H9 (cell line): Measurements from ENCODE around the gene SLC16A6. TPM values are rescaled to one million over a fixed set of nuclear protein-coding genes. Genes with fewer than 3 reads are reported as not detected.

ENCODE experiments used
- DNase-seq: peaks from one replicate; pipeline ENCODE4 v3.0.0-alpha.2; 2017
- H2AFZ ChIP-seq: one replicate; pipeline ENCODE4 v1.6.1; 2013; ENCODE audit warnings: mild to moderate bottlenecking, low read length, control low read depth, moderate library complexity
- H2AK5ac ChIP-seq: 2 replicates; pipeline ENCODE4 v1.6.1; 2013; ENCODE audit warnings: low read length, control low read depth, mixed read lengths; ENCODE audit not compliant: insufficient read length
- H2BK120ac ChIP-seq: one replicate; pipeline ENCODE4 v1.6.1; 2013; ENCODE audit warnings: low read depth, mild to moderate bottlenecking, low read length, control low read depth, inconsistent platforms; ENCODE audit not compliant: poor library complexity, severe bottlenecking
- H2BK12ac ChIP-seq: 2 replicates; pipeline ENCODE4 v1.6.1; 2013; ENCODE audit warnings: low read length, control low read depth, mixed read lengths, low read depth; ENCODE audit not compliant: insufficient read length
- H2BK15ac ChIP-seq: 2 replicates; pipeline ENCODE4 v1.6.1; 2013; ENCODE audit warnings: low read depth, low read length, control low read depth
- H2BK20ac ChIP-seq: one replicate; pipeline ENCODE4 v1.6.1; 2013; ENCODE audit warnings: low read depth, mild to moderate bottlenecking, low read length, control low read depth, inconsistent platforms; ENCODE audit not compliant: poor library complexity, severe bottlenecking
- H2BK5ac ChIP-seq: 2 replicates; pipeline ENCODE4 v1.6.1; 2013; ENCODE audit warnings: low read length, control low read depth, mixed read lengths; ENCODE audit not compliant: insufficient read length
- H3K14ac ChIP-seq: 2 replicates; pipeline ENCODE4 v1.6.1; 2013; ENCODE audit warnings: low read length, control low read depth; ENCODE audit not compliant: insufficient read depth
- H3K18ac ChIP-seq: 2 replicates; pipeline ENCODE4 v1.6.1; 2013; ENCODE audit warnings: low read depth, mild to moderate bottlenecking, mixed read lengths, low read length, control low read depth; ENCODE audit not compliant: insufficient read length
- H3K23ac ChIP-seq: 2 replicates; pipeline ENCODE4 v1.6.1; 2013; ENCODE audit warnings: low read length, control low read depth, mixed read lengths, low read depth; ENCODE audit not compliant: insufficient read length
- H3K23me2 ChIP-seq: 2 replicates; pipeline ENCODE4 v1.6.1; 2013; ENCODE audit warnings: low read depth, mild to moderate bottlenecking, mixed read lengths, low read length, control low read depth; ENCODE audit not compliant: insufficient read length, poor library complexity, severe bottlenecking
- H3K27ac ChIP-seq: 2 replicates; pipeline ENCODE4 v1.5.1; 2013; ENCODE audit warnings: low read length, control low read depth, mixed read lengths, low read depth; ENCODE audit not compliant: insufficient read length
- H3K27me3 ChIP-seq: 2 replicates; pipeline ENCODE4 v1.6.1; 2013; ENCODE audit warnings: low read length, control low read depth, inconsistent platforms; ENCODE audit not compliant: insufficient read depth
- H3K4ac ChIP-seq: 2 replicates; pipeline ENCODE4 v1.6.1; 2013; ENCODE audit warnings: low read depth, mild to moderate bottlenecking, control low read depth, inconsistent platforms, low read length, moderate library complexity
- H3K4me1 ChIP-seq: 2 replicates; pipeline ENCODE4 v1.6.1; 2013; ENCODE audit warnings: low read length, control low read depth, inconsistent platforms; ENCODE audit not compliant: insufficient read depth
- H3K4me2 ChIP-seq: 2 replicates; pipeline ENCODE4 v1.6.1; 2013; ENCODE audit warnings: low read length, control low read depth, mixed read lengths; ENCODE audit not compliant: insufficient read length, insufficient read depth
- H3K56ac ChIP-seq: 2 replicates; pipeline ENCODE4 v1.6.1; 2013; ENCODE audit warnings: low read depth, mild to moderate bottlenecking, mixed read lengths, low read length, control low read depth; ENCODE audit not compliant: insufficient read length
- H3K79me1 ChIP-seq: 2 replicates; pipeline ENCODE4 v1.6.1; 2013; ENCODE audit warnings: low read depth, mild to moderate bottlenecking, moderate library complexity, low read length, control low read depth, inconsistent platforms; ENCODE audit not compliant: insufficient read depth, poor library complexity, severe bottlenecking
- H3K79me2 ChIP-seq: 2 replicates; pipeline ENCODE4 v1.6.1; 2013; ENCODE audit warnings: low read length, control low read depth, inconsistent platforms; ENCODE audit not compliant: insufficient read depth
- H3K9ac ChIP-seq: 2 replicates; pipeline ENCODE4 v1.6.1; 2013; ENCODE audit warnings: low read length, control low read depth, mixed read lengths; ENCODE audit not compliant: insufficient read length; ENCODE audit errors: extremely low read depth
- H3K9me3 ChIP-seq: one replicate; pipeline ENCODE4 v1.6.1; 2013; ENCODE audit warnings: low read depth, low read length, inconsistent platforms; ENCODE audit not compliant: control insufficient read depth
- H3T11ph ChIP-seq: one replicate; pipeline ENCODE4 v1.6.1; 2013; ENCODE audit warnings: mild to moderate bottlenecking, low read length, control low read depth, inconsistent platforms
- H4K20me1 ChIP-seq: one replicate; pipeline ENCODE4 v1.6.1; 2013; ENCODE audit not compliant: control insufficient read depth, insufficient read length, insufficient read depth
- H4K5ac ChIP-seq: 2 replicates; pipeline ENCODE4 v1.6.1; 2013; ENCODE audit warnings: low read depth, mild to moderate bottlenecking, mixed read lengths, low read length, control low read depth; ENCODE audit not compliant: insufficient read length
- H4K8ac ChIP-seq: replicated peaks from 2 replicates; pipeline ENCODE4 v1.6.1; 2013; ENCODE audit warnings: low read length, control low read depth, mixed read lengths, low read depth; ENCODE audit not compliant: insufficient read length
- H4K91ac ChIP-seq: 2 replicates; pipeline ENCODE4 v1.6.1; 2013; ENCODE audit warnings: low read depth, mild to moderate bottlenecking, moderate library complexity, mixed read lengths, low read length, control low read depth; ENCODE audit not compliant: insufficient read length
- H3K27ac Mint-ChIP-seq, 3 experiments: 2 replicates in 2 of 3; 3 replicates in 1 of 3; pipeline ENCODE4 v1.8.0; 2020 to 2021; ENCODE audit warnings: mixed read lengths in 3 of 3, mild to moderate bottlenecking in 1 of 3, moderate library complexity in 1 of 3
- H3K27me3 Mint-ChIP-seq: 2 replicates; pipeline ENCODE4 v1.8.0; 2021; ENCODE audit warnings: low read depth, mild to moderate bottlenecking, moderate library complexity, mixed read lengths
- H3K36me3 Mint-ChIP-seq, 3 experiments: 2 replicates in 2 of 3; 3 replicates in 1 of 3; pipeline ENCODE4 v1.8.0; 2020 to 2021; ENCODE audit warnings: low read depth in 3 of 3, mixed read lengths in 3 of 3; ENCODE audit not compliant: insufficient read depth in 1 of 3
- H3K4me1 Mint-ChIP-seq, 2 experiments: 2 replicates each; pipeline ENCODE4 v1.8.0; 2020; ENCODE audit warnings: mixed read lengths in 2 of 2
- H3K4me3 Mint-ChIP-seq, 2 experiments: 2 replicates in 1 of 2; 3 replicates in 1 of 2; pipeline ENCODE4 v1.8.0; 2020 to 2021; ENCODE audit warnings: mild to moderate bottlenecking in 2 of 2, mixed read lengths in 2 of 2, moderate library complexity in 1 of 2
- H3K9me3 Mint-ChIP-seq, 2 experiments: 2 replicates in 1 of 2; 3 replicates in 1 of 2; pipeline ENCODE4 v1.8.0; 2020; ENCODE audit warnings: mild to moderate bottlenecking in 2 of 2, mixed read lengths in 2 of 2, moderate library complexity in 1 of 2
- CTCF ChIP-seq: fragments of 200-600 bp; sonication (generic); conservative IDR thresholded peaks from 3 replicates; pipeline ENCODE4 v1.8.0; 2021; ENCODE audit warnings: antibody characterized with exemption, mild to moderate bottlenecking
- WGBS: extraction: QIAGEN DNeasy Blood & Tissue Kit; methylation state at CpG from one replicate; pipeline ENCODE4 v1.1.7; 2013; ENCODE audit warnings: missing lambda C conversion rate, low lambda C conversion rate, mixed read lengths; ENCODE audit not compliant: insufficient read length; ENCODE audit errors: extremely low coverage; 5-methylcytosine and 5-hydroxymethylcytosine counted together
- total RNA-seq: library from RNA; stranded (reverse); gene quantifications from 2 replicates; pipeline ENCODE4 v1.2.1, GENCODE V29; 2021

The SLC16A6 gene
- total RNA-seq, 1 experiment from 2014 or later: 0.33 TPM

GRCh38 chr17:68229619-68230018, 61.3 kb downstream of the SLC16A6 start:
- H3K4me1 ChIP-seq: no peaks in the 10 kb centered on the region
- H3K56ac ChIP-seq: no peak overlapping the region
- Mint-ChIP-seq H3K4me3 (no peak overlapping the region), H3K4me1 (peaks cover 0 to 4% of the 10 kb centered on the region in 2 experiments; a peak in 2 of 4 replicates), H3K27ac (0 out of 7 replicates have a peak overlapping the region, but pooled peaks of 1 of the 3 experiments have one; percentile 52), H3K36me3 (peaks cover 1 to 4% (median 2%) of the 10 kb centered on the region in 3 experiments; a peak in 4 of 7 replicates), H3K27me3 (no peaks in the 10 kb centered on the region), H3K9me3 (no peaks in the 10 kb centered on the region)
- H3K14ac ChIP-seq: no peak overlapping the region
- no peak for TF ChIP-seq CTCF
- H2AFZ ChIP-seq: no peak overlapping the region
- no peak overlapping the region for H2BK20ac ChIP-seq
- no peak overlapping the region for H4K5ac ChIP-seq
- DNase-seq: no peak
- no peak overlapping the region for H2BK5ac ChIP-seq
- H3K79me2 ChIP-seq: no peaks in the 10 kb centered on the region
- no peak overlapping the region for H2BK12ac ChIP-seq
- H3K79me1 ChIP-seq: no peaks in the 10 kb centered on the region
- no peak overlapping the region for H4K91ac ChIP-seq
- WGBS: no CpG with 5 or more reads among the region's 8 CpGs
- no peak overlapping the region for H3T11ph ChIP-seq
- no peak overlapping the region for H3K4ac ChIP-seq
- H3K4me2 ChIP-seq: no peak overlapping the region
- no peak overlapping the region for H3K27ac ChIP-seq
- H4K8ac ChIP-seq: no peak overlapping the region
- H3K18ac ChIP-seq: no peak overlapping the region
- no peaks in the 10 kb centered on the region for H3K9me3 ChIP-seq
- no peak overlapping the region for H2BK15ac ChIP-seq
- H4K20me1 ChIP-seq: no peaks in the 10 kb centered on the region
- H2AK5ac ChIP-seq: no peak overlapping the region
- no peaks in the 10 kb centered on the region for H3K23me2 ChIP-seq
- H3K27me3 ChIP-seq: no peaks in the 10 kb centered on the region
- H3K23ac ChIP-seq: no peak overlapping the region
- H2BK120ac ChIP-seq: no peak overlapping the region
- no peak overlapping the region for H3K9ac ChIP-seq
